SK-N-MC (cell line): ENCODE measurements around the gene OR4A15.

Source experiments
- EZH2 ChIP-seq: fragments of 200-600 bp; sonication (generic); IDR thresholded peaks from one replicate; pipeline ENCODE4 v1.6.1; 2017; ENCODE audit warnings: antibody characterized with exemption
- FOXP2 ChIP-seq: optimal IDR thresholded peaks from 2 replicates; pipeline ENCODE3; 2011; ENCODE audit warnings: mild to moderate bottlenecking, moderate library complexity; ENCODE audit not compliant: insufficient read depth; ENCODE audit errors: extremely low read length, control extremely low read depth
- POLR2AphosphoS5 ChIP-seq: IDR thresholded peaks from 2 replicates; pipeline ENCODE4 v1.6.1; 2012; ENCODE audit warnings: mild to moderate bottlenecking, low read depth, low read length, borderline replicate concordance

- TF ChIP-seq EZH2: no peak
- TF ChIP-seq POLR2AphosphoS5: no peak
- no peak for TF ChIP-seq FOXP2
These were observed 43.3 kb upstream of the OR4A15 start for GRCh38 chr11:55324500-55324899.
